Left lung (tissue), 10 donors: ENCODE data around the gene TAGAP. TPM values are rescaled to one million over a fixed set of nuclear protein-coding genes. Genes with fewer than 3 reads are reported as not detected.

Experiments used
- ATAC-seq: fragments of 200-7000 bp; cut with Tn5 transposase; one replicate; pipeline ENCODE4 v1.9.1; 2020; ENCODE audit warnings: moderate library complexity
- DNase-seq, 4 donors: peaks; one replicate each; pipeline ENCODE4 v3.0.0-alpha.2; 2013 to 2020
- H3K27ac ChIP-seq, 2 donors: fragments of 200-600 bp; sonication (generic) in 1 of 2; one replicate each; pipeline versions ENCODE4 v1.5.0 to v1.8.0; 2020 to 2021
- H3K27me3 ChIP-seq, 2 donors: fragments of 200-600 bp; sonication (generic) in 1 of 2; one replicate each; pipeline versions ENCODE4 v1.5.0 to v1.8.0; 2020 to 2021
- H3K36me3 ChIP-seq, 2 donors: fragments of 200-600 bp; sonication (generic) in 1 of 2; one replicate each; pipeline versions ENCODE4 v1.5.0 to v1.8.0; 2020 to 2021
- H3K4me1 ChIP-seq, 2 donors: fragments of 200-600 bp; one replicate each; pipeline ENCODE4 v1.8.0; 2021
- H3K4me3 ChIP-seq, 2 donors: fragments of 200-600 bp; sonication (generic) in 1 of 2; one replicate each; pipeline versions ENCODE4 v1.5.0 to v1.8.0; 2020 to 2021; ENCODE audit warnings: mild to moderate bottlenecking in 1 of 2
- H3K9me3 ChIP-seq, 2 donors: fragments of 200-600 bp; sonication (generic) in 1 of 2; one replicate each; pipeline versions ENCODE4 v1.5.0 to v1.8.0; 2020 to 2021
- intact Hi-C, 2 donors: fragments of 100-400 bp; cut with DNase I; formaldehyde crosslinking; loops; one replicate each; pipeline versions ENCODE4 v1.11.2 to v1.14.2; 2022
- polyA plus RNA-seq, 6 donors: library from polyadenylated mRNA; unstranded; fragments of 120-200 nt; gene quantifications; one replicate each; pipeline ENCODE4 v1.2.1, GENCODE V29; 2013; ENCODE audit not compliant: insufficient read length in 6 of 6
- total RNA-seq, 2 donors: library from RNA; stranded (reverse); fragmentation: NEBNext Ultra II Directional; extraction: Animal tissue kit (Norgen Biotek cat#: 25700); gene quantifications; one replicate each; pipeline ENCODE4 v1.2.1, GENCODE V29; 2021
- TF ChIP-seq, protein P1 (sequence below), 2 donors: fragments of 200-600 bp; sonication (generic) in 1 of 2; IDR thresholded peaks; one replicate each; pipeline versions ENCODE4 v1.5.0 to v1.8.0; 2021; ENCODE audit warnings: antibody characterized with exemption in 2 of 2
- donor health status: DM: no; HTN: yes; CAD: no.
- donor health status: DM: no; HTN: no; CAD: no.

TAGAP gene
- total and polyA plus RNA-seq, 8 donors, result 1.3 to 15.1 (median 1.7) TPM

DNA sequence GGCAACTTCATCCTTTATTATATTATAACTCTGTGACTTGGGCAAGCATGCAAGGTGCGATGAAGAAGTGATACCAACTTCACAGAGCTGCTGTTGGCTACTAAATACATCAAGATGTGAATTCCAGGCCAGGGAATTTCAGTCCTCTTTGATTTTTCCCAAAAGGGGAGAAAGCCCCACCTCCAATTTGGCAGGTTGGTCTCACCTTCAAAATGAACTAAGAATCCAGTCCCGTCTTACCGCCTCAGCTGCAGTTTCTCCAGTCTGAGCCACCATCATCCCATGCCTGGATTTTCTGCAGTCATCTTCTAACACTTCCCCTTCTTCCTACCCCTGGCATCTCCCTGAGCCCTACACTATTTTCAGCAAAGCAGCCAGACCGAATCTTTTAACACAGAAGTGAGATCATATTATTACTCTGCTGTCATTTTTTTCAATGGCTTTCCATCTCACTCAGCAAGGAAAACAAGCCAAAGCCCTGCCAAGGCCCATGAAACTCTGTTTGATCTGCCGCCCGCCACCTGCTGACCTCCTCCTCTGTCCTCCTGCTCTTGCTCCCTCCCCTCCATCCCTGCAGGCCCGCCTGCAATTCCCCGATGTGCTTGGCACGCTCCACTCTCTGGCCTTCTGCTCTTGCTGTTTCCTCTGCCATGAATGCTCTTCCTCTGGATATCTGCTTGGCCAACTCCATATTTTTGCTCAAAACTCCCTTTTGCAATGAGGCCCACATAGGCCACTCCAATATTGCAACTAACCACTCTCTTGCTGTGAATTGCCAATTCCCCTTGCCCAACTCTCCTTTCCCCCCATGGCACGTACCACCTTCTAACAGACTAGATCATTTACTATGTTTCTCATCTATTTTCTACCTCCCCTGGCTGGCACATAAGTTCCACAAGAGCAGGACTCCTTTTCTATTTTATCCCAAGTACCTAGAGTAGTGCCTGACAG lies 46.0 kb upstream of the TAGAP start:
- TF ChIP-seq, protein P1, sequence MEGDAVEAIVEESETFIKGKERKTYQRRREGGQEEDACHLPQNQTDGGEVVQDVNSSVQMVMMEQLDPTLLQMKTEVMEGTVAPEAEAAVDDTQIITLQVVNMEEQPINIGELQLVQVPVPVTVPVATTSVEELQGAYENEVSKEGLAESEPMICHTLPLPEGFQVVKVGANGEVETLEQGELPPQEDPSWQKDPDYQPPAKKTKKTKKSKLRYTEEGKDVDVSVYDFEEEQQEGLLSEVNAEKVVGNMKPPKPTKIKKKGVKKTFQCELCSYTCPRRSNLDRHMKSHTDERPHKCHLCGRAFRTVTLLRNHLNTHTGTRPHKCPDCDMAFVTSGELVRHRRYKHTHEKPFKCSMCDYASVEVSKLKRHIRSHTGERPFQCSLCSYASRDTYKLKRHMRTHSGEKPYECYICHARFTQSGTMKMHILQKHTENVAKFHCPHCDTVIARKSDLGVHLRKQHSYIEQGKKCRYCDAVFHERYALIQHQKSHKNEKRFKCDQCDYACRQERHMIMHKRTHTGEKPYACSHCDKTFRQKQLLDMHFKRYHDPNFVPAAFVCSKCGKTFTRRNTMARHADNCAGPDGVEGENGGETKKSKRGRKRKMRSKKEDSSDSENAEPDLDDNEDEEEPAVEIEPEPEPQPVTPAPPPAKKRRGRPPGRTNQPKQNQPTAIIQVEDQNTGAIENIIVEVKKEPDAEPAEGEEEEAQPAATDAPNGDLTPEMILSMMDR (IDR thresholded peaks at IDR 0.05), result no peak
- Histone ChIP-seq H3K27ac (peak overlapping the region in 1 of 2 donors; percentile 49), H3K36me3 (no peaks in the 10 kb centered on the region), H3K4me1 (peaks cover 0 to 9% of the 10 kb centered on the region in 2 donors), H3K4me3 (no peak overlapping the region), H3K9me3 (no peaks in the 10 kb centered on the region), H3K27me3 (no peaks in the 10 kb centered on the region)
- ATAC-seq (no peak), DNase-seq (peak in 1 of 4 donors; percentile 30)
- intact Hi-C loops, result no loop called here

DNA sequence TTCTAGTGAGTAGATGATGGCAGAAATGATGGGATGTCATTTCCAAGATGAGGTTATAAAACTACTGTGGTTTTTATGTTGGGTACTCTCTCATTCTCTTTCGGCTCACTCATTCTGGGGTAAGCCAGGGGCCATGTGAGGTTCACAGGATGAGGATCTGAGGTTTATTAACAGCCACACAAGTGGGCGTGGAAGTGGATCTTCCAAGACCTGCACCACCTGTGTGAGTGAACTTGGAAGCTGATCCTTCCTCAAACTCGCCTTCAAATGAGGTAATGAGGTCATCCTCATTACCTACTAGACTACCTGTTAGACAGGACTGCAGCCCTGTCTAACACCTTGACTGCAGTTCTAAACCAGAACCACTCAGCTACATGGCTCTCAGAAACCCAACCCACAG lies 45.1 kb upstream of the TAGAP start:
- Histone ChIP-seq H3K27me3 (no peaks in the 10 kb centered on the region), H3K36me3 (no peaks in the 10 kb centered on the region), H3K27ac (no peak overlapping the region), H3K9me3 (no peaks in the 10 kb centered on the region), H3K4me3 (no peak overlapping the region), H3K4me1 (peaks cover 0 to 9% of the 10 kb centered on the region in 2 donors)
- DNase-seq (no peak), ATAC-seq (no peak)
- TF ChIP-seq, protein P1 (IDR thresholded peaks at IDR 0.05), result no peak
- intact Hi-C loops, result no loop called here

DNA sequence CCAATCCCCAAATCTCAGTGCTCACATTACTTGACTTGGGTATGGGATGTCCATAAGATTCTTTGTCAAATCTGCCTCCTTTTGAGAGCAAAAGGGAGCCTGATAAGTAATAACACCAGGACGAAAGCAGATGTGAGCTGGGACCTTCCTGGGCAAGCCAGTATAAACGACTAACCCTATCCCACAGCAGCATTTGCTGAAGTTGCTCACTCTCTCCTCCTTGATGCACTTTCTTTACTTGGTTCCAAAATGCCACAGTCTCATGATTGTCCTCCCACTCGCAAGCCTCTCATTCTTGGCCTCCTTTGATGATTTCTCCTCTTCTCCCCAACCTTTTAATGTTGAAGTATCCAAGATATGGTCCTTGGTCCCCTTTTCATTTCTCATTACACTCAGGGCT lies 44.7 kb upstream of the TAGAP start:
- Histone ChIP-seq H3K4me3 (no peak overlapping the region), H3K36me3 (no peaks in the 10 kb centered on the region), H3K9me3 (no peaks in the 10 kb centered on the region), H3K27ac (no peak overlapping the region), H3K4me1 (peaks cover 0 to 13% of the 10 kb centered on the region in 2 donors), H3K27me3 (no peaks in the 10 kb centered on the region)
- no peak for DNase-seq
- intact Hi-C loops, result no loop called here
- TF ChIP-seq, protein P1 (IDR thresholded peaks at IDR 0.05), result no peak
- ATAC-seq, result no peak

DNA sequence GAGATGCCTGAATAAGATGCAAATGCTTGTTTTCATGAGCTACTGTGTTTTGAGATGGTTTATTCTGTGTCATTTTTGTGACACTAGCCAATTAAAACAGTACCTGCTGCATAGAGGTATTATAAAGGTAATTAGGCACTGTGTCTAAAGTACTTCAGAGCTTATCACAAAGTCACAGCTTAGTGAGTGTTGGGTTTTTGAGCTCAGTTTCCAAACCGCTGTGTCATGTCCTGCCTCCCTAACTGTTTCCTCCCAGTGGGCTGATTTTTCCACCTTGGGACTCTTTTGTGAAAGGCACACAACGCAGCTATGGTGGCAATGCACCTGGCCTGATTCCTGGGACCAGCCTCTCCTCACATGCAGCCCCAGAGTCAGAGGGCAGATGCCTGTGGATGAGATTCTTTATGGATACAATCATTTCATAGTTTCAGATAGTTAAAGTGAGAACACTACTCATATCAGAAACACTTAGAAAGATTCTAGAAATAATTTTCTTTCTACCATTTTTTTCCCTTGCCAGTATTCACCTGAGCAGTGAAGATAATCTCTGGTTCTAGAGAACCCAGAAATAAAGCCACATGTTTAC lies 41.3 kb upstream of the TAGAP start:
- intact Hi-C loops, result no loop called here
- no peaks in the 10 kb centered on the region for H3K27me3 ChIP-seq
- no peak overlapping the region for H3K27ac ChIP-seq
- H3K9me3 ChIP-seq, result no peaks in the 10 kb centered on the region
- no peaks in the 10 kb centered on the region for H3K36me3 ChIP-seq
- TF ChIP-seq, protein P1 (IDR thresholded peaks at IDR 0.05), result no peak
- peaks cover 0 to 10% of the 10 kb centered on the region in 2 donors for H3K4me1 ChIP-seq
- ATAC-seq, result no peak
- DNase-seq, result no peak
- no peak overlapping the region for H3K4me3 ChIP-seq

DNA sequence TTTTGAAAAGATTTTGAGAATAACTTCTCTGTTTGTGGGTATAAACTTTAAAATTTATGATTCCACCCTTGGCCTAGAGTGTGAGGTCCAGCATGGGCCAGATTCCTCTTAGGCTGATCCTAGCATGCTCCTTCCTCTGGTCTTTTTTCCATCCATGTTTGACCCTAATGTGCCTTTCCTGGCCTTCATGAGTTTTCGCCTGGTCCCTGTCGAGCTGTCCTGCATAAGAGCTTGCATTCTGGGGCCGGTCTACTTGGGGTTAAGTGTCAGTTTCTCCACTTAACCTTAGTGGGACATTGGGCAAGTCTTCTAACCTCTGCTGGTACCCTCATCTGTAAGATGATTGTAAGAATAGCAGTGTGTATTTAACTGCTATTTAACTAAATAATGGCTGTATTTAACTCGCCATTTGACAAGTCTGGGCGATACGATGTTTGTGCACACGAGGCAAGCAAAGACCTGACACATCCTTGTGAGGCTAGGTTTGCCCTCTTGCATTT lies 40.7 kb upstream of the TAGAP start:
- Histone ChIP-seq H3K36me3 (no peaks in the 10 kb centered on the region), H3K27me3 (no peaks in the 10 kb centered on the region), H3K27ac (no peak overlapping the region), H3K4me1 (peaks cover 0 to 13% of the 10 kb centered on the region in 2 donors), H3K4me3 (no peak overlapping the region), H3K9me3 (no peaks in the 10 kb centered on the region)
- ATAC-seq (no peak), DNase-seq (no peak)
- TF ChIP-seq, protein P1 (IDR thresholded peaks at IDR 0.05), result no peak
- intact Hi-C loops, result no loop called here
